Stomach smooth muscle (tissue), 2 donors: Measurements from ENCODE around the gene PLD2.
"Not testable (repeated sequence)": the region's sequence is repeated elsewhere in the genome, so short reads cannot be mapped to it uniquely, and the experiment has no call there.

ENCODE experiments used
- H3K27ac ChIP-seq: one replicate; pipeline ENCODE4 v1.7.0; 2013; ENCODE audit warnings: mild to moderate bottlenecking, low read length, inconsistent platforms
- H3K27me3 ChIP-seq, 2 donors: one replicate each; pipeline ENCODE4 v1.7.0; 2013; ENCODE audit warnings: low read length in 2 of 2; ENCODE audit not compliant: insufficient read depth in 2 of 2, control insufficient read depth in 1 of 2
- H3K36me3 ChIP-seq, 2 donors: one replicate each; pipeline ENCODE4 v1.7.0; 2013; ENCODE audit warnings: low read length in 2 of 2; ENCODE audit not compliant: control insufficient read depth in 2 of 2, insufficient read depth in 2 of 2
- H3K4me1 ChIP-seq: one replicate; pipeline ENCODE4 v1.7.0; 2013; ENCODE audit warnings: low read length; ENCODE audit not compliant: control insufficient read depth, insufficient read depth
- H3K4me3 ChIP-seq, 2 donors: one replicate each; pipeline ENCODE4 v1.7.0; 2013; ENCODE audit warnings: low read length in 2 of 2
- H3K9ac ChIP-seq, 2 donors: one replicate each; pipeline ENCODE4 v1.7.0; 2013; ENCODE audit warnings: low read length in 2 of 2, mild to moderate bottlenecking in 1 of 2
- H3K9me3 ChIP-seq, 2 donors: one replicate each; pipeline ENCODE4 v1.7.0; 2013; ENCODE audit warnings: low read length in 2 of 2; ENCODE audit not compliant: control insufficient read depth in 2 of 2
- donor health status: healthy.
- donor health status: Pancreatic carcinoma.

Gene PLD2

GRCh38 chr17:4846635-4847390, 39.9 kb downstream of the PLD2 start:
- no peaks in the 10 kb centered on the region for H3K27me3 ChIP-seq
- H3K4me3 ChIP-seq: no peak overlapping the region
- no peaks in the 10 kb centered on the region for H3K9me3 ChIP-seq
- H3K36me3 ChIP-seq: peaks cover 0 to 2% of the 10 kb centered on the region in 2 donors
- H3K9ac ChIP-seq: no peak overlapping the region
- H3K27ac ChIP-seq: no peak overlapping the region
- no peaks in the 10 kb centered on the region for H3K4me1 ChIP-seq

GRCh38 chr17:4849011-4849536, 42.1 kb downstream of the PLD2 start:
- Histone ChIP-seq H3K36me3 (peaks cover 0 to 2% of the 10 kb centered on the region in 2 donors), H3K9ac (no peak overlapping the region), H3K4me3 (no peak overlapping the region), H3K4me1 (no peaks in the 10 kb centered on the region), H3K27me3 (no peaks in the 10 kb centered on the region), H3K9me3 (no peaks in the 10 kb centered on the region), H3K27ac (no peak overlapping the region)

DNA sequence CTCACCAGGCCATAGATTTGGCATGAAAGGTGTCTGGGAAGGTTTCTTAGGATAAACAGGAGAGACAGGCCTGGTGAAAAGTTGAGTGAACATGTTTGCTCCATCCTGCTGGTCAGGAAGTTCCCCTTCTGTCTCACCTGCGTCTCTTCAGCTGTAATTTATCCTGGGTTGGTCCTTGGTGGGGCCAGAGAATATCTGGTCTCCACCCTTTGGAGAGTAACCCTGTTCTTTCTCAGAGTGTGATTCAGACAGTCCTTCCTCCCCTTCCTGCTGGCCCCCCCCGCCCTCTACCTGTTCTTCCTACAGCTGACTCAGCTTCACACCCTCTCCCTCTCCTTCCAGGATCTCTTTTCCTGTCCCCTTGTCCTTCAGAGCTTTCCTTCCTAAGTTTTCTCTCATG, 43.3 kb downstream of the PLD2 start:
- H3K27me3 ChIP-seq: no peaks in the 10 kb centered on the region
- no peak overlapping the region for H3K27ac ChIP-seq
- H3K4me1 ChIP-seq: no peaks in the 10 kb centered on the region
- no peak overlapping the region for H3K4me3 ChIP-seq
- no peaks in the 10 kb centered on the region for H3K9me3 ChIP-seq
- no peak overlapping the region for H3K9ac ChIP-seq
- H3K36me3 ChIP-seq: peaks cover 0 to 4% of the 10 kb centered on the region in 2 donors

GRCh38 chr17:4851084-4851483, 44.1 kb downstream of the PLD2 start:
- H3K36me3 ChIP-seq: peaks cover 0 to 3% of the 10 kb centered on the region in 2 donors
- no peak overlapping the region for H3K27ac ChIP-seq
- H3K9me3 ChIP-seq: no peaks in the 10 kb centered on the region
- H3K4me1 ChIP-seq: no peaks in the 10 kb centered on the region
- H3K9ac ChIP-seq: no peak overlapping the region
- no peaks in the 10 kb centered on the region for H3K27me3 ChIP-seq
- H3K4me3 ChIP-seq: no peak overlapping the region

DNA sequence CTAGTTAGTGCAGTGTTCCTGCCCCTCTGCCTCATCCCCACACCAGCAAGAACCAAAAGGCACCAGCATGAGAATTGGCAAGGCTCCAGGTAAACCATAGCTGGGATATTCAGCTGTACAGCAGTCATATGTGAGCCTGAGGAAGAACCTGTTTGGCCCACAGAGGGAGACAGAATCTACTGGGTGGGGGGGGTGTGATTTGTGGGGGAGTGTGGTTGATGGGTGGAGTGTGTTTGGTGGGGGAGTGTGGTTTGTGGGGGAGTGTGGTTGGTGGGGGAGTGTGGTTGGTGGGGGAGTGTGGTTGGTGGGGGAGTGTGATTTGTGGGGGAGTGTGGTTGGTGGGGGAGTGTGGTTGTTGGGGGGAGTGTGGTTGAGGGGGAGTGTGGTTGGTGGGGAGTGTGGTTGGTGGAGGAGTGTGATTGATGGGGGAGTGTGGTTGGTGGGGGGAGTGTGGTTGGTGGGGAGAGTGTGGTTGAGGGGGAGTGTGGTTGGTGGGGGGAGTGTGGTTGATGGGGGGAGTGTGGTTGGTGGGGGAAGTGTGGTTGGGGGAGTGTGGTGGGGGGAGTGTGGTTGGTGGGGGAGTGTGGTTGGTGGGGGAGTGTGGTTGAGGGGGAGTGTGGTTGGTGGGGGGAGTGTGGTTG, 45.7 kb downstream of the PLD2 start:
- Histone ChIP-seq H3K27me3 (no peaks in the 10 kb centered on the region), H3K9ac (no peak overlapping the region), H3K9me3 (no peaks in the 10 kb centered on the region), H3K27ac (no peak overlapping the region), H3K4me1 (no peaks in the 10 kb centered on the region), H3K36me3 (peaks cover 0 to 4% of the 10 kb centered on the region in 2 donors), H3K4me3 (no peak overlapping the region)

DNA sequence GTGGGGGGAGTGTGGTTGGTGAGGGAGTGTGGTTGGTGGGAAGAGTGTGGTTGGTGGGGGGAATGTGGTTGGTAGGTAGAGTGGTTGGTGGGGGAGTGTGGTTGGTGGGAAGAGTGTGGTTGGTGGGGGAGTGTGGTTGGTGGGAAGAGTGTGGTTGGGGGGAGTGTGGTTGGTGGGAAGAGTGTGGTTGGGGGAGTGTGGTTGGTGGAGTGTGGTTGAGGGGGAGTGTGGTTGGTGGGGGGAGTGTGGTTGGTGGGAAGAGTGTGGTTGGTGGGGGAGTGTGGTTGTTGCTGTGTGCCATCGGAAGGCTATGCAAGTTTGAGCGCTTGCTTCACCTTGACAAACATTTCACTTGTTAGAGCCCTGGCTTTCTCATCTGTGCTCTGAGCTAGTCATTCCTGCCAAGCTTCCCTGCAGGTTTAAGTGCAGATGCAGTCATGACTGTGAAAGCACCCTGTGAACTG, 46.3 kb downstream of the PLD2 start:
- peaks cover 3% of the 10 kb centered on the region for H3K4me1 ChIP-seq
- H3K9ac ChIP-seq: no peak overlapping the region
- peaks cover 0 to 4% of the 10 kb centered on the region in 2 donors for H3K36me3 ChIP-seq
- H3K4me3 ChIP-seq: no peak overlapping the region
- no peak overlapping the region for H3K27ac ChIP-seq
- H3K27me3 ChIP-seq: no peaks in the 10 kb centered on the region
- H3K9me3 ChIP-seq: no peaks in the 10 kb centered on the region

DNA sequence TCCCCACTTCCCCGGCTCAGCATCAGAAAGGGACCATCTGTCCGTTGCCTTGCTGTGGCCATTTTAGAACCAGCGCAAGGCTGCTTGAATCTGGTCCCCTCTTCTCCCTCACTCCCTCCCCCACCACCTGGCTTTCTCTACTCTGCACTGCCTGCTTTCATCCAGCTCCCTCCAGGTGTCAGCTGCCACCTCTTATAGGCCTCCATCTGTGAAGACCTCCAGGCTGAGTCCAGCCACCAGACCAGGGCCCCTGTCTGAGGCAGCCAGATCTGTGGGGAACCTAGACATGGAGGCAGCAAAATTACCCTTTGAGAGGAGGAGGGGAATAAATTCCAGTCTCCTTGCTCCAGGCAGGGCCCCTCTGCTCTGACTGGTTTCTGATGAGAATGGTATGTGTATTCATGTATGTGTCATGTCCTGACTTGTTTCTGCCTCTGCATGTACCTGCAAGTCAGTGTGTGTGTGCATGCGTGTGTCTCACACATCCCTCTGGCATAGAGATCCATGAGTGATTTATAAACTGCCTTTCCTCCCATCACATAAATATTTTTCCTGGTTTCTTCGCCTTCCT, 47.2 kb downstream of the PLD2 start:
- Histone ChIP-seq H3K36me3 (peaks cover 0 to 4% of the 10 kb centered on the region in 2 donors), H3K9me3 (no peaks in the 10 kb centered on the region), H3K27me3 (no peaks in the 10 kb centered on the region), H3K4me1 (peaks cover 9% of the 10 kb centered on the region), H3K4me3 (no peak overlapping the region), H3K9ac (no peak overlapping the region), H3K27ac (no peak overlapping the region)

GRCh38 chr17:4856271-4856936, 49.5 kb downstream of the PLD2 start:
- Histone ChIP-seq H3K27ac (no peak overlapping the region), H3K4me1 (peaks cover 17% of the 10 kb centered on the region), H3K4me3 (no peak overlapping the region), H3K9me3 (no peaks in the 10 kb centered on the region), H3K36me3 (peaks cover 0 to 10% of the 10 kb centered on the region in 2 donors), H3K27me3 (no peaks in the 10 kb centered on the region), H3K9ac (no peak overlapping the region)

GRCh38 chr17:4856937-4857314, 50.0 kb downstream of the PLD2 start:
- Histone ChIP-seq H3K4me3 (no peak overlapping the region), H3K27ac (no peak overlapping the region), H3K4me1 (peaks cover 17% of the 10 kb centered on the region)

DNA sequence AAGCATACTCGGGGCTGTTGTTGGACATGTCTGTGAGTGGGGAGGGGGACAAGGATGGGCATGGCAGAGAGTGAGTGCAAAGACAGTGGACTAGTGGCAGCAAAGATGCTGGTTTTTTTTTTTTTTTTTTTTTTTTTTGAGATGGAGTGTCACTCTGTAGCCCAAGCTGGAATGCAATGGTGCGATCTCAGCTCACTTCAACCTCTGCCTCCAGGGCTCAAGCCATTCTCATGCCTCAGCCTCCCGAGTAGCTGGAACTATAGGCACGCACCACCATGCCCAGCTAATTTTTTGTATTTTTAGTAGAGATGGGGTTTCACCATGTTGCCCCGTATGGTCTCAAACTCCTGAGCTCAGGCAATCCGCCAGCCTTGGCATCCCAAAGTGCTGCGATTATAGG, 50.4 kb downstream of the PLD2 start:
- not testable (repeated sequence) for H3K27me3 ChIP-seq, H3K9me3 ChIP-seq, H3K9ac ChIP-seq, H3K27ac ChIP-seq, H3K4me3 ChIP-seq
- peaks cover 0 to 10% of the 10 kb centered on the region in 2 donors for H3K36me3 ChIP-seq
- H3K4me1 ChIP-seq: peaks cover 17% of the 10 kb centered on the region

More at GRCh38 chr17:4856937-4857314, 50.0 kb downstream of the PLD2 start:
- no peaks in the 10 kb centered on the region for H3K9me3 ChIP-seq
- no peaks in the 10 kb centered on the region for H3K27me3 ChIP-seq
- H3K36me3 ChIP-seq: peaks cover 0 to 10% of the 10 kb centered on the region in 2 donors
- H3K9ac ChIP-seq: no peak overlapping the region
